Thyroid gland (tissue), 4 donors: ENCODE data around the gene CYBC1.

Experiments used
- CTCF ChIP-seq, 6 experiments: fragments of 200-600 bp in 3 of 6; fragments of 450-650 bp in 3 of 6; sonication (generic) in 3 of 6; IDR thresholded peaks; one replicate each; pipeline ENCODE4 v1.5.1; 2016 to 2019; ENCODE audit warnings: antibody characterized with exemption in 6 of 6, mild to moderate bottlenecking in 2 of 6, inconsistent platforms in 1 of 6, moderate library complexity in 1 of 6
- POLR2A ChIP-seq, 2 donors: fragments of 450-650 bp; IDR thresholded peaks; one replicate each; pipeline ENCODE4 v1.6.1; 2017; ENCODE audit warnings: antibody characterized with exemption in 2 of 2, mild to moderate bottlenecking in 2 of 2, moderate library complexity in 1 of 2

GRCh38 chr17:82444941-82445521 is 5.5 kb downstream of the CYBC1 start:
- TF ChIP-seq CTCF (IDR thresholded peaks at IDR 0.05) (no peak), POLR2A (IDR thresholded peaks at IDR 0.05) (no peak)
